C1 segment of cervical spinal cord (tissue), 14 donors: ENCODE measurements around the gene VPS13D.
A peak's percentile ranks its signal among the peaks of the same experiment; 100 is the strongest.

Source experiments
- DNase-seq, 14 donors: peaks; one replicate each; lab custom pipeline; 2025; lab: John Stamatoyannopoulos, UW

The VPS13D gene

DNA sequence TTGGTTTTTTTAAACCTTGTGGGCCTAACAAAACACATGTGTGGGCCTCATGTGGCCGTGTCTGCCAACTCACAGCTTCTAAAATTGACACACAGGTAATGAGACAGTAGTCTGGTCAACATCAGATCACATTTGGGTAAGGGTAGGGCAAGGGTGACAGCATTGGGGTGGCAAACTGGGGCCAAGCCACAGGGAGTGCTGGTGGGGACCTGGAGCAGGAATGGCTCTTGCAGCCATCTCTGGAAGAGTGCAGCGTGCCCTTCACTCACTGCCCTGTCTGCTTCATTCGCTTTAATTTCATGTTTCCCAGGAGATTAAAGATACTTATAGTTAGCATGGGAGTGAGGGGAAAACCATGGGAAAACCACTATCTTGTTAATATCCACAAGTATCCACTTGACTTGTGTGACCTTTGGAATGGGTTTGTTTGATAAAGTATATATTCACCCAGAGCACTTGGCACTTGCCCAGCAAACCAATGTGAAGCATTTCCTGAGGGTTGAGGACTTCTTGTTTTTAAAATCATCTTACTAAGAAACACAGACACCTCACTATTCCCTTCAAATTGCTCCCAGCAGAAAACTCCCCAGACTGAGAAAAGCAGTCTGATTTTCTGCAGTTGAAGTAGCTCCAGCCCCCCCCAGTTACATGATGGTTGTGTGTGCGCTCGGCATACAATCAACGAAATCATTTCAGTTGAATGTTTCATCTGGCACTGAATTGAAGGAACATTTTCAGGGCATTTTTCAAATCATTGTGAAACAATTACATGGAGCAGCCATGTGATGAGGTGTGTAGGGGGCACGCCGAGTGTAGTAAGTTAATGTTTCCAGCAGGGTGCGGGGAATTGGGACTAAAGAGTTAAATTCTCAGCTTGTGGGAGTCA, 175.7 kb downstream of the VPS13D start:
- DNase-seq = no peak

GRCh38 chr1:12406211-12407021, 176.6 kb downstream of the VPS13D start:
- peak in 2 of 14 donors; percentile 22 to 32 for DNase-seq

DNA sequence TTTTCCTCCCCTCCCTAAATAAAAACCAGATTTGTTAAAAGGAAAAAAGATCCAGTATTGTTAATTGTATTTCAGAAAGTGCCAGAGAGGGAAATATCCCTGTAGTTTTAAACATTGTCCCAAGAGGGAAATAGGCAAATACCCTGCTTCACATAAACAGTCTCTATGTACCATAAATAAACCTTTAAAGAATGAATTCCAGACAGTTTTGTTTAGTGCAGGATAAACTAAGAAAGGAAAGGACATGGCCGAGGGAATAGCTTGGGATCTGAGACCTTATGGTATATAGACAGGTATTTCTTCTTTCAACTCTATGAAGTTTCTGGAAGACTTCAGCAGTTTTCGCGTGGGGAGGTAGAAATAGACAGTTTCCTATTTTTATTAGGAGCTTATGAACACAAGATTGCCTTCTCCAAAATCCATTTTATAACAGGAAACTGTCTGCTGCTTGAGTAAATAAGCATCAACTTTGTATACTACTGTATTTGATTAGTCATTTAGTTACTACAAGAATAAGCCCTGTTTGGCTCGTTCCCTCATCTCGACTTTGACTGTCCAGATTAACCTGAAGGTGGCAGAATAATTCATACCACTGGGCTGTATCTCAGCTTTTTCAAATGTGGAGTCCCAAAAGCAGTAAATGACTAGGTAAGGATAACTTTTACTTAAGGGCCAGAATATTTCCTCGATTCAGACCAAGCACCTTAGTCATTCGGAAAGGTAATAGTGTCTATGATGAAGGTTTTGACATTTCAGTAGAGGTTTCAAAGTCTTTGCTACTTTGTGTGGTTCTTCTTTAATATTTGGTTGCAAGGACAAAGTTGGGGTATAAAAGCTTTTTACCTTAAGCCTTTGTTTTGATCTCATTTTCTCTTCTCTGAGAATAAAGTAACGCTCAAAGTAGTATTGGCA, 177.5 kb downstream of the VPS13D start:
- no peak for DNase-seq

DNA sequence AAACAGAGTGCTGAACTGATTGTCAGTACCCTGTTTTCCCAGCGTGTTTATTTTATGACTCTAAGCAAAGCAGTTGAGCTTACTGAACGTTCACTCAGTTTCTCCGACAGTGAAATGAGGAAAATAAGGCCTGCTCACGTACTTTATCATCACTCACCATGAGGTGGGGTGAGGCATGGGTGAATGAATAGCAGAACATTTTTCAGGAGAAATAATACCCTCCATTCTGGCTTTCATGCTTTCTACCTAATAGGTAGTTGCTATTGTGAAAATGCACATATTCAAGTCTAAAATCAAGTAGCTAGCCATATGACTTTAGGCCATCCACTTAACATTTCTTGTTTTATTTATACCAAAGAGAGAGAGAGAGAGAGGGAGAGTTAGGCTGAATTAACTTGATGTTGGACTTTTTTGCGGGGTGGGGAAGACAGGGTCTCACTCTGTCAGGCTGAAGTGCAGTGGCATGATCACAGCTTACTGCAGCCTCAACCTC, 178.2 kb downstream of the VPS13D start:
- no peak for DNase-seq

GRCh38 chr1:12408662-12409061, 178.8 kb downstream of the VPS13D start:
- no peak for DNase-seq

DNA sequence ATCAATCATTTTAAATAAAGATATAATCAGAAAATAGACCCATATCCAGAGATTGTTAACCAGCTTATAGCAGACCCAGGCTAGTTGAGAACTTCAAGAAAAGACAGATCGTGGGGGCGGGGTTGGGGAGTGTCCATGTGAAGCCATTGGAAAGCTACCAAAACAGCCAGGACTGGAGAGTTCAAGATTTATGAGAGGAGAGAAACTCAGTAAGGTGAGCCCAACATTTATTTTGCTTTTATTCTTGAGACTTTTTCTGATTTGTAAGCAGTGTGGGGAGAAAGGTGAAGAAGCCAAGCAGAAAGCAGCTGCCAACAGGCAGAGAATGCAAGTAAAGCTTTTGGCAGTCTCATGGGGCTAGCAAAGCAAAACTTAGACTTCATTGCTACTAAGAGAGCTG, 179.9 kb downstream of the VPS13D start:
- DNase-seq = peak in 1 of 14 donors; percentile 25

GRCh38 chr1:12410351-12410750, 180.5 kb downstream of the VPS13D start:
- no peak for DNase-seq

DNA sequence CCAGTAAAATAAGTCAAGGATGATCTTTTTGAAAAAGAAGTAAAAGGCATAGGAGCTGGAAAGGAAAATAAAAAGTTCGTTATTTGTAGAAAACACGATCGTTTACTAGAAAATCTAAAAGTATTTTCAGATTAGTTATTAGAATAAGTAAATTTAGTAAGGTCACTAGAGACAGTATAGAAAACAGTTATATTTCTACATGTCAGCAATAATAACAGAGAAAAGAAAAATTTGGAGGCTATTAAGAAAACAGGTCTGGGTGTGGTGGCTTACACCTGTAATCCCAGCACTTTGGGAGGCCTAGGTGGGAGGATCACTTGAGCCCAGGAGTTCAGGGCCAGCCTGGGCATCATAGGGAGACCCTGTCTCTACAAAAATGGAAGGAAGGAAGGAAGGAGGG, 181.3 kb downstream of the VPS13D start:
- no peak for DNase-seq

GRCh38 chr1:12411747-12412146, 181.9 kb downstream of the VPS13D start:
- DNase-seq = no peak

DNA sequence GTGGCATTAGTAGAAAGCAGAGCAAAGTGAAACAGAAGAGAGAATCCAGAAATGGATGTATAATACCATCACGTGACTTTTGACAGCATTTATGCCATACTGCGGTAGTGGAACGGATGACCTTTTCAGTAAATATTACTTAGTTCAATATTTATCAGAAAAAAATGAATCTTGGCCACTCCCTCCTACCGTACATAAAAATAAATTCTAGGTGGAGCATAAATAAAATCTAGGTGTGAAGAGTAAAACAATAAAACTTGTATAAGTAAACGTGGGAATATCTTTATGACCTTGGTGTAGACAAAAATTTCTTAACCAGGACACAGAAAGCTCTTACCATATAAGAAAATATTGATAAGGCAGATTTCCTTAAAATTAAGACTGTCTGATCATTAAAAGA, 182.6 kb downstream of the VPS13D start:
- DNase-seq = no peak

DNA sequence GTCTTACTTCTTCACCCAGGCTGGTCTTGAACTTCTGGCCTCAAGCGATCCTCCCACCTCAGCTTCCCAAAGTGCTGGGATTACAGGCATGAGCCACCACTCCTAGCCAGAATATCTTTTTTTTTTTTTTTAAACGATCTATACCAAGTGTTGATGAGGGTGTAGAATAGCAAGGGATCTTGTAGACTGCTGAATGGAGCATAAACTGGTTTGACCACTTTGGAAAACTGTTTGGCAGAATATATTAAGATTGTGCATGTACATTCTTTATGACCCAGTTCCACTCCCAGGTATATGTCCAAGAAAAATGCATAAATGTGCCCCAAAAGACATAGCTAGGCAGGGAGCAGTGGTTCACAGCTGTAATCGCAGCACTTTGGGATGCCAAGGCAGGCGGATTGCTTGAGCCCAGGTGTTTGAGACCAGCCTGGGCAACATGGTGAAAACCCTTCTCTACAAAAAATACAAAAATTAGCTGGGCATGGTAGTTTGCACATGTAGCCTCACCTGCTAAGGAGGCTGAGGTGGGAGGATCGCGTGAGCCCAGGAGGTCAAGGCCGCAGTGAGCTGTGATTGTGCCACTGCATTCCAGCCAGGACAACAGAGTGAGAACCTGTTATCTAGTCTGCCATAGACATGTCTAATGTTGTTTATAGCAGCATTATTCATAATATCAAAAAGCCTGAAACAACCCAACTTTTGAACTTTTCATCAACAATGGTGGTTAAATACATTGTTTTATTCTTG, 184.0 kb downstream of the VPS13D start:
- no peak for DNase-seq

GRCh38 chr1:12414444-12415018, 184.7 kb downstream of the VPS13D start:
- no peak for DNase-seq

GRCh38 chr1:12415038-12415466, 185.2 kb downstream of the VPS13D start:
- DNase-seq = no peak

DNA sequence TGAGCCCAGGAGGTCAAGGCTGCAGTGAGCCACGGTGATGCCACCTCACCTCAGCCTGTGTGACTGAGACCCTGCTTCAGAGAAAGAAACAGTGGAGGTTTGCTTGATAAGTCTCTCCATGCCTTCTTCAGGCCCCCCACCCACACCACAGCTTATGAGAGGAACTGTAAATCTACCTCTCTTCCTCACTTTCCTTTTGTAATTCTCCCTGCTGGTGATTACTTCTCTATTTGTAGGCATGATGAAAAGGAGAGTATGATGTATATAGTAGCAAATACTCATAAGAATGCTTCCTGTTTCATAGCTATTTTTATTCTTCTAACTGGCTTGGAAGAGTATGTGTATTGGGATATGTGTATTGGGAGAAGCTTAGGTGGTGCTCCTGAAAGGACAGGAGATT, 186.3 kb downstream of the VPS13D start:
- no peak for DNase-seq

- DNase-seq = no peak
Measured at GRCh38 chr1:12416744-12417143, 186.9 kb downstream of the VPS13D start.

- DNase-seq = no peak
Measured at GRCh38 chr1:12417389-12417788, 187.6 kb downstream of the VPS13D start.

DNA sequence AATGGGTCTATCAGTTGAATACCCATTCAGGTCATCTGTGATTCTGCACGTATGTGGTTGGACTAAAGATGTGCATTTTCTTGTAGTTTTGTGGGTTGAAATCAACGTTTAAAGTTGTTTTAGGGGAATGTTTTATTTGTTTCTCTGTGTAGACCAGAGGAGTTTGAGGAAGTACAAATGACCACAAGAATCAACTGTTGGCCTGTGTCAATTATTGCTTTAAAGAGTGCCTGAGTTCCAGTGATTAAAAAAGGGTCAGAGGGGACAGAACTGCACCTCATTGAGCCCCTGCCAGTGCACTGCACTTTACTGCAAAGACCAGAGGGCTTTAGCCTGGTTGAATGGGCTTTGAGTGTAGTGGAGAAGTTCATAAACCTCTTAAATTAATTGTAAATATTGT, 190.3 kb downstream of the VPS13D start:
- DNase-seq = no peak

DNA sequence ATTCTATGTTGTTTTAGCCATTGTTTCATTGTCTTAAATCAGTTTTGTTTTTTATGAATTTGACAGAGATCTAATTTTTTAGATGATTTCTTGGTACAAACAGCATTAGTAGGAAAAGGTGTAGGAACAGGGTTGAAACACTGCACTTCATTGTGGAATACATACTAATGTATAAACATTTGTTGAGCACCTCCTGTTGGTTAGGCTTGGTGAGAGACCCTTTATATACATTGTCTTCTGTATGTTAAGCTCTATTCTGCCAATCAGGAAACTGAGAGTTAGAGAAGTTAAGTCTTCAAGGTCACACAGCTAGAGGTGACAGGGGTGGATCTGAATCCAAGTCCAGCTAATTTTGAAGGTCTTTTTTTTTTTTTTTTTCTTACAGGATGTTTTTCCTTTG, 192.7 kb downstream of the VPS13D start:
- DNase-seq = no peak

GRCh38 chr1:12424087-12424529, 194.3 kb downstream of the VPS13D start:
- DNase-seq = no peak

- no peak for DNase-seq
Measured at GRCh38 chr1:12424793-12425192, 195.0 kb downstream of the VPS13D start.
